IMR-90 (cell line): ENCODE results near the gene LDB2. TPM values are rescaled to one million over a fixed set of nuclear protein-coding genes. Genes with fewer than 3 reads are reported as not detected.

Experiments
- ATAC-seq: fragments of 200-7000 bp; cut with Tn5 transposase; 2 replicates; pipeline ENCODE4 v1.9.1; 2020; ENCODE audit warnings: low read depth, mild to moderate bottlenecking, moderate library complexity
- BruUV-seq: library from RNA; stranded (reverse); fragments of 400-500 nt; replicated peaks from 2 replicates; lab custom pipeline; 2021; lab: Mats Ljungman, UMichigan
- CTCF ChIA-PET: fragments of 300-600 bp; formaldehyde crosslinking; extraction: SDS; loops from one replicate; lab custom pipeline; 2021; ENCODE audit warnings: antibody characterized with exemption; lab: Yijun Ruan, JAX
- POLR2A ChIA-PET: fragments of 300-600 bp; sonication (Branson Sonifier 250); formaldehyde crosslinking; loops from one replicate; lab custom pipeline; 2022; ENCODE audit warnings: antibody characterized with exemption; ENCODE audit not compliant: unreplicated experiment; lab: Charles Lee
- DNase-seq: peaks from one replicate; pipeline ENCODE4 v3.0.0; 2013
- H2AFZ ChIP-seq: replicated peaks from 2 replicates; pipeline ENCODE3; 2013; ENCODE audit warnings: low read length, mild to moderate bottlenecking; ENCODE audit not compliant: poor library complexity
- H2AK5ac ChIP-seq: 2 replicates; pipeline ENCODE4 v1.6.1; 2013; ENCODE audit warnings: low read depth, low read length, inconsistent platforms
- H2AK9ac ChIP-seq: replicated peaks from 2 replicates; pipeline ENCODE3; 2013; ENCODE audit warnings: mild to moderate bottlenecking, low read depth, low read length, moderate library complexity; ENCODE audit not compliant: poor library complexity
- H2BK120ac ChIP-seq: 2 replicates; pipeline ENCODE4 v1.6.1; 2013; ENCODE audit warnings: low read depth, low read length, inconsistent platforms
- H2BK15ac ChIP-seq: 3 replicates; pipeline ENCODE4 v1.6.1; 2013; ENCODE audit warnings: low read depth, low read length, inconsistent platforms
- H2BK20ac ChIP-seq: 2 replicates; pipeline ENCODE4 v1.6.1; 2013; ENCODE audit warnings: low read depth, mild to moderate bottlenecking, inconsistent platforms, low read length, moderate library complexity
- H2BK5ac ChIP-seq: 2 replicates; pipeline ENCODE4 v1.6.1; 2013; ENCODE audit warnings: mild to moderate bottlenecking, low read depth, low read length, inconsistent platforms; ENCODE audit not compliant: poor library complexity, severe bottlenecking
- H3K14ac ChIP-seq: replicated peaks from 2 replicates; pipeline ENCODE4 v1.6.1; 2013; ENCODE audit warnings: low read depth, low read length, inconsistent platforms
- H3K18ac ChIP-seq: 2 replicates; pipeline ENCODE4 v1.6.1; 2013; ENCODE audit warnings: low read depth, low read length, control low read depth
- H3K23ac ChIP-seq: 2 replicates; pipeline ENCODE4 v1.6.1; 2013; ENCODE audit warnings: low read depth, low read length, inconsistent platforms
- H3K27ac ChIP-seq: 2 replicates; pipeline ENCODE4 v1.5.1; 2013; ENCODE audit warnings: mild to moderate bottlenecking, control low read depth, low read length; ENCODE audit not compliant: insufficient read depth
- H3K27me3 ChIP-seq: 2 replicates; pipeline ENCODE4 v1.6.1; 2013; ENCODE audit warnings: low read length; ENCODE audit not compliant: control insufficient read depth, insufficient read depth
- H3K36me3 ChIP-seq: 2 replicates; pipeline ENCODE4 v1.6.1; 2013; ENCODE audit warnings: low read length, mixed read lengths; ENCODE audit not compliant: control insufficient read depth, insufficient read depth
- H3K4ac ChIP-seq: 2 replicates; pipeline ENCODE4 v1.6.1; 2013; ENCODE audit warnings: low read depth, low read length, inconsistent platforms
- H3K4me1 ChIP-seq: 2 replicates; pipeline ENCODE4 v1.6.1; 2013; ENCODE audit warnings: low read length, mixed read lengths; ENCODE audit not compliant: control insufficient read depth, insufficient read depth
- H3K4me2 ChIP-seq: 2 replicates; pipeline ENCODE4 v1.6.1; 2013; ENCODE audit warnings: low read depth, mild to moderate bottlenecking, control low read depth, low read length, moderate library complexity
- H3K4me3 ChIP-seq: 2 replicates; pipeline ENCODE4 v1.5.1; 2013; ENCODE audit warnings: low read depth, mild to moderate bottlenecking, control low read depth, low read length, moderate library complexity; ENCODE audit not compliant: insufficient read depth
- H3K56ac ChIP-seq: 2 replicates; pipeline ENCODE4 v1.6.1; 2013; ENCODE audit warnings: low read length, inconsistent platforms; ENCODE audit not compliant: insufficient read depth; ENCODE audit errors: extremely low read depth
- H3K79me1 ChIP-seq, 2 experiments: 2 replicates each; pipeline ENCODE4 v1.6.1; 2013; ENCODE audit warnings: low read length in 2 of 2, inconsistent platforms in 1 of 2, low read depth in 1 of 2
- H3K9ac ChIP-seq: 2 replicates; pipeline ENCODE4 v1.6.1; 2013; ENCODE audit warnings: low read depth, low read length, control low read depth
- H3K9me1 ChIP-seq: 2 replicates; pipeline ENCODE4 v1.6.1; 2013; ENCODE audit warnings: low read length, inconsistent platforms; ENCODE audit not compliant: insufficient read depth
- H3K9me3 ChIP-seq: 2 replicates; pipeline ENCODE4 v1.6.1; 2013; ENCODE audit warnings: low read length; ENCODE audit not compliant: control insufficient read depth, insufficient read depth
- H4K20me1 ChIP-seq: 2 replicates; pipeline ENCODE4 v1.6.1; 2013; ENCODE audit warnings: low read length, inconsistent platforms; ENCODE audit not compliant: insufficient read depth
- H4K5ac ChIP-seq: 2 replicates; pipeline ENCODE4 v1.6.1; 2013; ENCODE audit warnings: mild to moderate bottlenecking, low read depth, low read length, control low read depth
- H4K8ac ChIP-seq, 2 experiments: 2 replicates each; pipeline ENCODE4 v1.6.1; 2013; ENCODE audit warnings: low read depth in 2 of 2, low read length in 2 of 2, control low read depth in 1 of 2, inconsistent platforms in 1 of 2
- H4K91ac ChIP-seq: 2 replicates; pipeline ENCODE4 v1.6.1; 2013; ENCODE audit warnings: low read depth, low read length, inconsistent platforms; ENCODE audit not compliant: insufficient read depth
- CTCF ChIP-seq: conservative IDR thresholded peaks from 2 replicates; pipeline ENCODE4 v1.5.1; 2012; ENCODE audit warnings: mild to moderate bottlenecking, low read depth, low read length, improper control_type of control experiment
- MAZ ChIP-seq: IDR thresholded peaks from 2 replicates; pipeline ENCODE4 v1.6.1; 2012; ENCODE audit warnings: low read depth, mild to moderate bottlenecking, low read length, improper control_type of control experiment, moderate library complexity, borderline replicate concordance
- POLR2A ChIP-seq: IDR thresholded peaks from 2 replicates; pipeline ENCODE4 v1.6.1; 2012; ENCODE audit warnings: mild to moderate bottlenecking, low read depth, low read length
- RAD21 ChIP-seq: IDR thresholded peaks from 2 replicates; pipeline ENCODE4 v1.6.1; 2012; ENCODE audit warnings: low read length, improper control_type of control experiment
- RCOR1 ChIP-seq: IDR thresholded peaks from 2 replicates; pipeline ENCODE4 v1.6.1; 2012; ENCODE audit warnings: mild to moderate bottlenecking, low read length, improper control_type of control experiment; ENCODE audit not compliant: insufficient replicate concordance
- dilution Hi-C: fragments of 300-500 bp; cut with HindIII; formaldehyde crosslinking; loops from one replicate; pipeline ENCODE4 v1.14.3; 2018; ENCODE audit warnings: low sequenced_read_pairs; ENCODE audit not compliant: unreplicated experiment
- in situ Hi-C: fragments of 300-500 bp; cut with MboI; formaldehyde crosslinking; loops from 3 replicates; pipeline ENCODE4 v1.14.3; 2019; ENCODE audit warnings: low sequenced_read_pairs, inconsistent platforms, mixed read lengths
- intact Hi-C: fragments of 100-400 bp; cut with micrococcal nuclease; formaldehyde crosslinking; loops from 2 replicates; pipeline ENCODE4 v1.10.0; 2022
- polyA plus RNA-seq, 3 experiments: library from polyadenylated mRNA; depleted of rRNA; stranded (reverse); fragments of >200 nt; gene quantifications; 2 replicates each; pipeline ENCODE4 v1.2.3, GENCODE V29; 2012; ENCODE audit warnings: low replicate concordance in 1 of 3
- total RNA-seq: library from RNA; depleted of rRNA; stranded (reverse); fragments of >200 nt; gene quantifications from 2 replicates; pipeline ENCODE4 v1.2.3, GENCODE V29; 2012
- TF ChIP-seq, protein P1 (sequence below): fragments of 150-350 bp; IDR thresholded peaks from 2 replicates; pipeline ENCODE4 v1.6.1; 2016; ENCODE audit warnings: low read depth, mild to moderate bottlenecking, low read length, moderate library complexity, borderline replicate concordance

Gene LDB2
- total and polyA plus RNA-seq, 2 of the 4 experiments (the other 2 are of a cell fraction) = 67.9 to 116 TPM

- Histone ChIP-seq H2BK15ac (no peak overlapping the region), H3K79me1 (no peaks in the 10 kb centered on the region), H2AK9ac (no peak overlapping the region), H2BK5ac (no peak overlapping the region), H3K4ac (no peak overlapping the region), H3K27me3 (no peaks in the 10 kb centered on the region), H3K23ac (no peak overlapping the region), H3K18ac (no peak overlapping the region), H3K36me3 (peaks cover 1% of the 10 kb centered on the region; the same call in 1 of the 2 replicates), H3K27ac (no peak overlapping the region), H3K9ac (no peak overlapping the region), H4K20me1 (no peaks in the 10 kb centered on the region), H2BK20ac (no peak overlapping the region), H2AK5ac (no peak overlapping the region), H2BK120ac (no peak overlapping the region), H4K5ac (no peak overlapping the region), H3K4me1 (no peaks in the 10 kb centered on the region), H3K9me3 (peaks cover 3% of the 10 kb centered on the region; the same call in 1 of the 2 replicates), H3K4me2 (no peak overlapping the region), H4K91ac (no peak overlapping the region), H2AFZ (no peak overlapping the region), H3K9me1 (no peaks in the 10 kb centered on the region), H3K14ac (no peak overlapping the region), H3K4me3 (no peak overlapping the region), H4K8ac (no peak overlapping the region), H3K56ac (no peak overlapping the region)
- BruUV-seq = no TSS peak
- POLR2A ChIA-PET = no interaction called here
- dilution Hi-C loops = no loop called here
- CTCF ChIA-PET = interaction anchor here (0.5 kb wide), 1 partner anchor 78 kb away, joined by 9 read pairs; no protein-coding TSS in a partner anchor
- in situ Hi-C loops = no loop called here
- TF ChIP-seq, protein P1, sequence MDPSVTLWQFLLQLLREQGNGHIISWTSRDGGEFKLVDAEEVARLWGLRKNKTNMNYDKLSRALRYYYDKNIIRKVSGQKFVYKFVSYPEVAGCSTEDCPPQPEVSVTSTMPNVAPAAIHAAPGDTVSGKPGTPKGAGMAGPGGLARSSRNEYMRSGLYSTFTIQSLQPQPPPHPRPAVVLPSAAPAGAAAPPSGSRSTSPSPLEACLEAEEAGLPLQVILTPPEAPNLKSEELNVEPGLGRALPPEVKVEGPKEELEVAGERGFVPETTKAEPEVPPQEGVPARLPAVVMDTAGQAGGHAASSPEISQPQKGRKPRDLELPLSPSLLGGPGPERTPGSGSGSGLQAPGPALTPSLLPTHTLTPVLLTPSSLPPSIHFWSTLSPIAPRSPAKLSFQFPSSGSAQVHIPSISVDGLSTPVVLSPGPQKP = no peak
- no peak for TF ChIP-seq RCOR1
- no peak for TF ChIP-seq CTCF
- TF ChIP-seq RAD21 = no peak
- no peak for TF ChIP-seq POLR2A
- no peak for TF ChIP-seq MAZ
- intact Hi-C loops = no loop called here
- ATAC-seq (no peak), DNase-seq (peak; percentile 25)
Measured at GRCh38 chr4:16807355-16807754, 91.1 kb downstream of the LDB2 start.
